Muscle of leg (tissue), 11 donors: Measurements from ENCODE around the gene KIF5C. TPM values are rescaled to one million over a fixed set of nuclear protein-coding genes. Genes with fewer than 3 reads are reported as not detected.

Experiments
- DNase-seq: peaks from one replicate; pipeline ENCODE4 v3.0.0; 2013
- H3K27ac ChIP-seq: one replicate; pipeline ENCODE4 v1.5.1; 2013; ENCODE audit warnings: mild to moderate bottlenecking, low read length, control low read depth
- H3K27me3 ChIP-seq: one replicate; pipeline ENCODE4 v1.6.1; 2013; ENCODE audit warnings: low read length; ENCODE audit not compliant: control insufficient read depth, insufficient read depth
- H3K36me3 ChIP-seq: one replicate; pipeline ENCODE4 v1.6.1; 2013; ENCODE audit warnings: low read length; ENCODE audit not compliant: control insufficient read depth, insufficient read depth
- H3K4me1 ChIP-seq: one replicate; pipeline ENCODE4 v1.6.1; 2013; ENCODE audit warnings: low read length; ENCODE audit not compliant: control insufficient read depth, insufficient read depth
- H3K4me3 ChIP-seq: one replicate; pipeline ENCODE4 v1.5.1; 2013; ENCODE audit warnings: low read length, control low read depth
- H3K9me3 ChIP-seq: replicated peaks from 2 replicates; pipeline ENCODE4 v1.6.1; 2013; ENCODE audit warnings: low read depth, low read length; ENCODE audit not compliant: control insufficient read depth
- WGBS: methylation state at CpG from one replicate; pipeline ENCODE4 v1.1.5; 2013; ENCODE audit warnings: missing lambda C conversion rate; ENCODE audit not compliant: insufficient coverage; 5-methylcytosine and 5-hydroxymethylcytosine counted together
- polyA plus RNA-seq, 8 donors: library from polyadenylated mRNA; unstranded; fragments of 120-200 nt; gene quantifications; one replicate each; pipeline versions ENCODE4 v1.2.1 to v1.2.3, GENCODE V29; 2013; ENCODE audit warnings: inconsistent platforms in 1 of 8, low replicate concordance in 1 of 8; ENCODE audit not compliant: insufficient read length in 8 of 8, insufficient read depth in 1 of 8
- total RNA-seq: library from RNA; stranded (reverse); fragments of 120-200 nt; gene quantifications from one replicate; pipeline ENCODE4 v1.2.4, GENCODE V29; 2013

Gene KIF5C
- total and polyA plus RNA-seq, 9 donors: 0.66 to 2.0 (median 1.1) TPM

DNA sequence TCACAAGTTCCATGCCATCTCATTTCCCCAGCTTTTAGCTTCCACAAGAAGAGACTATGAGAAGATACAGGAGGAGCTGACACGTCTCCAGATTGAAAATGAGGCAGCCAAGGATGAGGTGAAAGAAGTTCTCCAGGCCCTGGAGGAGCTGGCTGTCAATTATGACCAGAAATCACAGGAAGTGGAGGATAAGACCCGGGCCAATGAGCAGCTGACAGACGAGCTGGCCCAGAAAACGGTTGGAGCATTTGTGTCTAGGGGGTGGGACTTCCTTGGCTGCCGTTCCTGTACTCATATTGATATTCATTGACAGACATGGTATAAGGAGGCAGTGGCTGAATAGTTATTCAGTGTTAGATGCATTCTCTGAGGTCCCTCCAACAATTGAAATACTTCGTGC, 106.3 kb downstream of the KIF5C start:
- peaks cover 2% of the 10 kb centered on the region for H3K9me3 ChIP-seq
- 65% methylated on average over 2 of the region's 6 CpGs for whole genome bisulfite sequencing
- no peaks in the 10 kb centered on the region for H3K27me3 ChIP-seq
- peaks cover 5% of the 10 kb centered on the region for H3K4me1 ChIP-seq
- no peak overlapping the region for H3K4me3 ChIP-seq
- H3K27ac ChIP-seq: no peak overlapping the region
- H3K36me3 ChIP-seq: no peaks in the 10 kb centered on the region
- peak; percentile 58 for DNase-seq

DNA sequence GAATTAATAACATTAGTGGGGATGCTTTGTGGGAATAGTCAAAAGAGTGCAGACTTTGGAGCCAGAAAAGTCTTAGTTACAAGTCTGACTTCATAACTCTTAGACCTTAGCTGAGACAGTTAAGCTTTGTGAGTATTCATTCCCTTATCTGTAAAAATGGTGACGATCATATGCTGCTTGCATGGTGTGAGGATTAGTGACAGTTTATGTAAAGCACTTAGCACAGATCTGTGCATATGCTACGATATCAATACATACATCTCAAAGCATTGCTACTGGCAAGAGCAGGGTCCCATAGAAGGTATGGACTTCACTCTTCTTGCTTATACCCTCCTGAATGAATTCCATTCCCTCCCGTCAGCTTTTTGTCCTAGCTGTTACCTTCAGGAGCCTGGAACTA, 106.8 kb downstream of the KIF5C start:
- Histone ChIP-seq H3K27me3 (no peaks in the 10 kb centered on the region), H3K9me3 (peaks cover 2% of the 10 kb centered on the region)
- WGBS: 86% methylated on average over 1 of the region's 3 CpGs

DNA sequence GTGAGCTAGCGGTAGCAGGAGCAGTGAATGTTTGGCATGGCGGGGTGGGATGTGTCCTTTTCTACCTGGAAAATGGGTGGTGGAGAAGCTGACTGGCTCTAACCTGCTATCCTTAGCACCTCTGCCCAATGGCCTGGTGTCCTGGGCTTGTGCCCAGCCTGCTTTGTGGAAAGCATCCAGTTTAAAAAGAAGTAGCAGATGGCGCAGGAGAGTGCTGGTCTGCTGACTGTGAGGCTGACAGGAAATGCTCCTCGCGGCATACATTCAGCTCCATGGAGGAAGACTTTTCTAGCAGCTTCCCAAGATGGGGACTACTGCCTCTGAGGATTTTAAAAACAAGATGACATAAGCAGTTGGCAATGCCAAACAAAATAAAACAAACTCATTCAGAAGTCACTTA, 107.3 kb downstream of the KIF5C start:
- Histone ChIP-seq H3K27ac (no peak overlapping the region), H3K27me3 (no peaks in the 10 kb centered on the region), H3K36me3 (no peaks in the 10 kb centered on the region), H3K9me3 (peaks cover 2% of the 10 kb centered on the region), H3K4me1 (peaks cover 5% of the 10 kb centered on the region), H3K4me3 (no peak overlapping the region)
- 94% methylated on average over 5 of the region's 5 CpGs for WGBS
- no peak for DNase-seq

More for the DNA sequence above, 106.8 kb downstream of the KIF5C start:
- Histone ChIP-seq H3K36me3 (no peaks in the 10 kb centered on the region), H3K4me1 (peaks cover 5% of the 10 kb centered on the region), H3K4me3 (no peak overlapping the region), H3K27ac (no peak overlapping the region)
- DNase-seq: no peak

DNA sequence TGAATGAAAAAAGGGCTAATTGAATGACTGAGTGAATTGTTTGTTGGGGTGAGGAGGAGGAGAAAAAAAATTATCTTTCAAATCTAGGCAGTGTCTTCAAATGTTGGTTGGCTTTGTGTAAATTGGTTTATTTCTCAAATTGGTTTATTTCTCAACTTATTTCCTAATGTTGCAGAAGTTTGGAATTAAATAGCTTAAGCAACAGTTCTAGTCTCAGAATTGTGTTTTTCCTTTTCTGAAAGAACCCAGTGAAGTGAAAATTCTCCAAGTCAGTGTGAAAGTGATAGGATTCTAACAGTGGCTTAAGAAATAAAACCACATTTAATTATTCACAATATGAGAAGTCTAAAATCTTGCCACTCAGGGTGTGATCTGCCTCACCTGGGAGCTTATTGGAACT, 108.9 kb downstream of the KIF5C start:
- Histone ChIP-seq H3K9me3 (peaks cover 2% of the 10 kb centered on the region), H3K4me1 (peaks cover 5% of the 10 kb centered on the region), H3K36me3 (no peaks in the 10 kb centered on the region), H3K4me3 (no peak overlapping the region), H3K27me3 (no peaks in the 10 kb centered on the region), H3K27ac (no peak overlapping the region)
- DNase-seq: no peak

DNA sequence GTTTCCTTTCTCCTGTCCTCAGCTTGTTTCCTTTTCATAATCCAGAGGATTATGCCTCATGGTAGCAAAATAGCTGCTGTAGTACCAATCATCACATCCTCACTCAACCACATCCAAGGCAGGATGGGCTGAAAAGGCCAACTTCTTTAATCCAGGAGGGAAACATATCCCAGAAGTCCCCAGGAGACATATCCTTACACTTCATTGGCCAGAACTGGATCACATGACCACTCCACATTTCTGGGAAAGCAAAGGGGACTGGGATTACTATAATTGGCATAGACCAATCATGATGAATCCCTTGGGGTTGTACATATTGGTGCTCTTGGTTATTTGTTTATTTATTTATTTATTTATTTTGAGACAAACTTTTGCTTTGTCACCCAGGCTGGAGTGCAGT, 109.4 kb downstream of the KIF5C start:
- no peaks in the 10 kb centered on the region for H3K36me3 ChIP-seq
- peaks cover 3% of the 10 kb centered on the region for H3K4me1 ChIP-seq
- no peak overlapping the region for H3K4me3 ChIP-seq
- peaks cover 2% of the 10 kb centered on the region for H3K9me3 ChIP-seq
- H3K27ac ChIP-seq: no peak overlapping the region
- no peak for DNase-seq
- H3K27me3 ChIP-seq: no peaks in the 10 kb centered on the region

DNA sequence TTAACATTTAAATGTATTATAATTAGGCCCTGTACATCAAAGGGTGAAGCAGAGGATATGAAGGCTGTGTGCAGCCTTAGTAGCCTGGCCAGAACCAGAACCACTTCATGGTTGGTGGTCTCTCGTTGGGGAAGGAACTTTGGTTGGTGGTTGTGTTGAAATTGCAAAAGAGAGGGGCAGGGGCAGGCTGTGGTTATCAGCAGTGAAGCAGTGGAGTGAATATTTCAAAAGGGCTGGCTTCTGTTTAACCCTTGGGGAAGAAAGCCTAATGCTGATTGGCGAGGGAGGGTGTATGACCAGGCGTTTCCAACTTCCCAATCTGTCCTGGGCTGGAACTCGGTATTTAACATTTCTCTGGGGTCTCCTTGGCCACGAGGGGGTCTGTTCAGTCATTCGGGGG, 112.3 kb downstream of the KIF5C start:
- no peaks in the 10 kb centered on the region for H3K4me1 ChIP-seq
- no peak overlapping the region for H3K27ac ChIP-seq
- no peak overlapping the region for H3K4me3 ChIP-seq
- 80% methylated on average over 1 of the region's 6 CpGs for WGBS
- H3K9me3 ChIP-seq: peaks cover 2% of the 10 kb centered on the region
- H3K36me3 ChIP-seq: no peaks in the 10 kb centered on the region
- DNase-seq: no peak
- H3K27me3 ChIP-seq: no peaks in the 10 kb centered on the region

DNA sequence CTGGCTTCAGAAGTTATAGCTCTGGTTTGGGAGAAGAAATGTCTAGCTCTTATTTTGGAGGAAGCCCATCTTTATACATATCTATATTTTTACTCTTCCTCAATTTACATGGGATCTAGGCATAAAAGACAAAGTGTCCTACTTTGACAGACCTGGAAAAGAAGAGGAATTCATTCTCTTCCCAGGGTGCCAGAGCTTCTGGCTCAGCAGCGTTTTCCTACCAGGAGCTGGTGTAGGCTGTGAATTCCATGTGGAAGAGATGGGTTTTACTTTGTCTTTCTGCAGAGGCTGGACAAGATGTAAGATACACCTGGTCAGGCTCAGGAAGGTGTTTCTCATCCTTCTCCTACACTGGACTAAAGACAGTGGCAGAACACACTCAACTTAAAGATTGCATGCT, 113.3 kb downstream of the KIF5C start:
- Histone ChIP-seq H3K27ac (no peak overlapping the region), H3K4me1 (no peaks in the 10 kb centered on the region), H3K27me3 (no peaks in the 10 kb centered on the region), H3K36me3 (no peaks in the 10 kb centered on the region), H3K4me3 (no peak overlapping the region), H3K9me3 (peaks cover 2% of the 10 kb centered on the region)
- WGBS: no CpG with 5 or more reads among the region's 1 CpG
- no peak for DNase-seq

DNA sequence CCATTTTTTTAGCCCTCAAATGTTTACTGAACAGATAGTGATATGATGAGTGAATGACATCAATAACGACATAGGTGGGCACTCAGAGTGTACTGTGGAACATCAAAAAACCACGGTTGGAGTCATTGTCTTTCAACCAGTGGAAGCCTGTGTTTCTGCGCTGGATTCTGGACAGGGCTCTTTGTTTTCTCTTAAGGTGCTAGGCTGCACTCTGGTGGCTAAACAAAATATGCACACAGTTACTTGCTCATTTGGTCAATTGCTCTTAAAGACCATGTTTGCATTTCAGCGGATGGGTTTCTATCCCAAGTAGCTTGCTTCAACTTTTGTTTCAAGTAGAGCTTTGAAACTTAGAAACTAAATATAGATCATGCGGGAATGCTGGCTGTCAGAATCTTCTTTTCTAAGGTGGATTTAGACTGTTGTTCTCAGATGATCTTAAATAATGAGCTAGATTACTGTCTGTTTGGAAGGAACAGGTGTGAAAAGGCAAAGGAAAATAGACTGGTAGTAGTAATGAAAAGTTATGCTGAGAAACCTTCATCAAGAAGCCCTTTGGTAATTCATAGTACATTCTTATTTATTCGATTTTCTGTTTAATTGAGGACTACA, 115.0 kb downstream of the KIF5C start:
- Histone ChIP-seq H3K9me3 (no peaks in the 10 kb centered on the region), H3K4me3 (no peak overlapping the region), H3K27ac (no peak overlapping the region), H3K36me3 (no peaks in the 10 kb centered on the region), H3K4me1 (no peaks in the 10 kb centered on the region), H3K27me3 (no peaks in the 10 kb centered on the region)
- DNase-seq: peak; percentile 89
- WGBS: 40% methylated on average over 5 of the region's 6 CpGs

DNA sequence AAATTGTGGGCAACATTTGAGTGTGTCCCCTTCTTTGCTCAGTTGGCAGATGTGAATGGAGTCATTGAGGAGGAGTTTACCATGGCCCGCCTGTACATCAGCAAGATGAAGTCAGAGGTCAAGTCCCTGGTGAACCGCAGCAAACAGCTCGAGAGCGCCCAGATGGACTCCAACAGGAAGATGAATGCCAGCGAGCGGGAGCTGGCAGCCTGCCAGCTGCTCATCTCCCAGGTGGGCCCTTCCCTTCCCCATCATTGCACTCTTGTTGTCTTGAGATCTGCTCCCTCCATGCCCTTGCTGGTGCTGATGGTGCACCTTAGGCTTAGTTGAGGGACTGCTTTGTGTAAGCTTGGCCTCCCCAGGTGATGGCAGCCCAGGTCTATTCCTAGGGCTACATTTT, 115.9 kb downstream of the KIF5C start:
- no peaks in the 10 kb centered on the region for H3K4me1 ChIP-seq
- H3K27me3 ChIP-seq: no peaks in the 10 kb centered on the region
- H3K36me3 ChIP-seq: no peaks in the 10 kb centered on the region
- no peak overlapping the region for H3K4me3 ChIP-seq
- 60% methylated on average over 5 of the region's 6 CpGs for WGBS
- H3K27ac ChIP-seq: no peak overlapping the region
- DNase-seq: no peak
- H3K9me3 ChIP-seq: no peaks in the 10 kb centered on the region

DNA sequence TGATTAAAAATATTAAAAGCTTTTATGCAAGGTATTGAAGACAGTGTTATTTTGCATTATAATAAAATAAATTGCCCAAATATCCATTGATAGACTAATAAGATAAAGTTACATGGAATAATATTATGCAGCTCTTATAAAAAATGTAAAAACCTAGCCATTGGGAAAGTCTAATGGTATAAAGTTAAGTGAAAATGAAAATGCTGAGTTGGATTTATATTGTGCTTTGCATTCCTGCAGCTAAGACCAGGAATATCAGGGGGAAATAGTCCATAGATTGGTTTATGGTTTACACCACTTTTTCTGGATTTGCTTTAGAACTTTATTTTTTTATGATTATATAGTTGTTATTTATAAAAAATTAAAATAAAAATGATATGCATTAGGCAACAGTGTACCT, 117.4 kb downstream of the KIF5C start:
- Histone ChIP-seq H3K27ac (no peak overlapping the region), H3K4me1 (no peaks in the 10 kb centered on the region), H3K36me3 (no peaks in the 10 kb centered on the region), H3K27me3 (peaks cover 3% of the 10 kb centered on the region), H3K4me3 (no peak overlapping the region), H3K9me3 (no peaks in the 10 kb centered on the region)
- no peak for DNase-seq

DNA sequence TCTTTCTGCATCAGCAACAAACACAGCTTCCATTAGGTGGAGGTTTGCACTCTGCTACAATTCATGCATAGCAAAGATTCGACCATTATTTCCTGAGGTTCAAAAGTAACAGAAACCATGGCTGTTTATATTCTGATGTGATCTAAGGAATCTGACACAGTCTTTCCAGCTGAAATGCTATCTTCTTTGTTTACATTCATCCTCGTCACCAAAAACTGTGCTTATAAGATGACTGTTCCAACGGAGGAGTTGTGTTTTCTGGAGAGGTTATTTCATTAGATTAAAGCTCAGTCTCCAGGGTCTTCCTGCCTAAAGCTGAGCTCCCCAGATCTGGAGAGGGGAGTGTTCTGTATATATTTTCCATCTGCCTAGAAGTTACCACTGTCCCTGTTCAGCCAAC, 118.3 kb downstream of the KIF5C start:
- DNase-seq: no peak
- no peak overlapping the region for H3K27ac ChIP-seq
- no peaks in the 10 kb centered on the region for H3K36me3 ChIP-seq
- WGBS: no CpG with 5 or more reads among the region's 3 CpGs
- H3K4me3 ChIP-seq: no peak overlapping the region
- H3K9me3 ChIP-seq: no peaks in the 10 kb centered on the region
- no peaks in the 10 kb centered on the region for H3K4me1 ChIP-seq
- peaks cover 5% of the 10 kb centered on the region for H3K27me3 ChIP-seq
